K562 (cell line): ENCODE data around the gene DGKK.
A peak's percentile ranks its signal among the peaks of the same experiment; 100 is the strongest.
"Not testable (repeated sequence)": the region's sequence is repeated elsewhere in the genome, so short reads cannot be mapped to it uniquely, and the experiment has no call there.

ENCODE experiments used
- AFF4 ChIP-seq: sonication (generic); formaldehyde crosslinking; IDR thresholded peaks from 2 replicates; pipeline ENCODE4 v1.8.0; 2023; ENCODE audit warnings: mild to moderate bottlenecking, missing genetic modification reagents
- ARNT ChIP-seq, 2 experiments: fragments of 450-650 bp; IDR thresholded peaks; 2 replicates each; pipeline ENCODE4 v1.6.1; 2016; ENCODE audit warnings: mild to moderate bottlenecking in 1 of 2
- CTCF ChIP-seq, 3 experiments: IDR thresholded peaks in 2 of 3; conservative IDR thresholded peaks in 1 of 3; 2 replicates each; pipeline ENCODE4 v1.5.1; 2011 to 2012; ENCODE audit warnings: low read length in 3 of 3, mild to moderate bottlenecking in 3 of 3, control low read depth in 2 of 3, improper control_type of control experiment in 1 of 3, inconsistent platforms in 1 of 3, low read depth in 1 of 3, mixed read lengths in 1 of 3, moderate library complexity in 1 of 3; ENCODE audit not compliant: insufficient read depth in 2 of 3
- POLR2A ChIP-seq: fragments of 450-650 bp; conservative IDR thresholded peaks from 2 replicates; pipeline ENCODE4 v1.6.1; 2016
- RAD51 ChIP-seq: fragments of 450-650 bp; IDR thresholded peaks from 2 replicates; pipeline ENCODE4 v1.7.1; 2016; ENCODE audit warnings: low read depth, mild to moderate bottlenecking, borderline replicate concordance
- SMC3 ChIP-seq: conservative IDR thresholded peaks from 2 replicates; pipeline ENCODE4 v1.6.1; 2011; ENCODE audit warnings: low read depth, low read length, improper control_type of control experiment; ENCODE audit not compliant: insufficient read depth
- XRCC5 ChIP-seq: fragments of 200-400 bp; formaldehyde crosslinking; IDR thresholded peaks from 2 replicates; pipeline ENCODE4 v1.6.1; 2017; ENCODE audit warnings: low read depth, mild to moderate bottlenecking, low read length
- ZC3H4 ChIP-seq: sonication (generic); formaldehyde crosslinking; IDR thresholded peaks from 2 replicates; pipeline ENCODE4 v1.9.0; 2021; ENCODE audit warnings: missing genetic modification reagents, borderline replicate concordance
- TF ChIP-seq, protein P1 (sequence below): fragments of 450-650 bp; IDR thresholded peaks from 2 replicates; pipeline ENCODE4 v1.6.1; 2016; ENCODE audit warnings: missing biosample characterization, missing genetic modification characterization

GRCh38 chrX:50332668-50333067 lies 138.0 kb downstream of the DGKK start:
- not testable (repeated sequence) for TF ChIP-seq ZC3H4 (CRISPR knock-in tag); XRCC5; ARNT (IDR thresholded peaks at IDR 0.05); AFF4; POLR2A; SMC3; RAD51
- TF ChIP-seq CTCF (IDR thresholded peaks at IDR 0.05 in 2 of 3, conservative IDR thresholded peaks at IDR 0.05 in 1 of 3; ENCODE audit: insufficient read depth in 2 of 3, low read depth in 1 of 3, low read length in 3 of 3): peak in 1 of 3 experiments; percentile 23; a peak in 2 of 6 replicates
- TF ChIP-seq, protein P1, sequence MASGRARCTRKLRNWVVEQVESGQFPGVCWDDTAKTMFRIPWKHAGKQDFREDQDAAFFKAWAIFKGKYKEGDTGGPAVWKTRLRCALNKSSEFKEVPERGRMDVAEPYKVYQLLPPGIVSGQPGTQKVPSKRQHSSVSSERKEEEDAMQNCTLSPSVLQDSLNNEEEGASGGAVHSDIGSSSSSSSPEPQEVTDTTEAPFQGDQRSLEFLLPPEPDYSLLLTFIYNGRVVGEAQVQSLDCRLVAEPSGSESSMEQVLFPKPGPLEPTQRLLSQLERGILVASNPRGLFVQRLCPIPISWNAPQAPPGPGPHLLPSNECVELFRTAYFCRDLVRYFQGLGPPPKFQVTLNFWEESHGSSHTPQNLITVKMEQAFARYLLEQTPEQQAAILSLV (tag): not testable (repeated sequence)
